HG03558 (cell line): ENCODE results near the gene ODF2.
A peak's percentile ranks its signal among the peaks of the same experiment; 100 is the strongest.
"Not testable (repeated sequence)": the region's sequence is repeated elsewhere in the genome, so short reads cannot be mapped to it uniquely, and the experiment has no call there.

Source experiments
- ATAC-seq: cut with Tn5 transposase; IDR thresholded peaks from one replicate; pipeline ENCODE4 v1.9.1; 2021; ENCODE audit warnings: moderate number of reproducible peaks; ENCODE audit not compliant: unreplicated experiment; ENCODE audit errors: extremely low read depth

The ODF2 gene

DNA sequence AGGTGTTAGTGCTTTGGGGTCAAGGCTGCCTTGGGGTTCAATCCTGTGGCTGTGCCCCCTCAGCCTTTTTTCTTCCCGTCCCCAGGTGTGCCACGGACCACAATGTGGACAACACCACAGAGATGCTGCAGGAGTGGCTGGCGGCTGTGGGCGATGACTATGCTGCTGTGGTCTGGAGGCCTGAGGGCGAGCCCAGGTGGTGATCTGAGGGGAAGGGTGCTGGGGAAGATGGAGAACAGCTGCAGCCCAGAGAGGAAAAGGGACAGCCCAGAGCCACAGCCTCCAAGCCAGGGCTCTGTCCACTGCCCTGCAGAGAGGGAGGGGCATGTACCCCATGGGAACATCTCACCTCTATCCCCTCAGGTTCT, 33.0 kb upstream of the ODF2 start:
- ATAC-seq: no peak

DNA sequence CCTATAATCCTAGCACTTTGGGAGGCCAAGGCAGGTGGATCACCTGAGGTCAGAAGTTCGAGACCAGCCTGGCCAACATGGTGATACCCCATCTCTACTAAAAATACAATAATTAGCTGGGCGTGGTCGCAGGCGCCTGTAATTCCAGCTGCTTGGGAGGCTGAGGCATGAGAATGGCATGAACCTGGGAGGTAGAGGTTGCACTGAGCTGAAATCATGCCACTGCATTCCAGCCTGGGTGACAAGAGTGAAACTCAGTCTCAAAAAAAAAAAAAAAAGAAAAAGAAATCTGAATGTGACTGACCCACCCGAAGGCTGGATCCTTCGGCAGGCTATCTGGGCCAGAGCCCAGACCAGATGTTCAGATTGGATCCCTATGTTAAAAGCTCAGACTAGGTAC, 32.5 kb upstream of the ODF2 start:
- not testable (repeated sequence) for ATAC-seq

DNA sequence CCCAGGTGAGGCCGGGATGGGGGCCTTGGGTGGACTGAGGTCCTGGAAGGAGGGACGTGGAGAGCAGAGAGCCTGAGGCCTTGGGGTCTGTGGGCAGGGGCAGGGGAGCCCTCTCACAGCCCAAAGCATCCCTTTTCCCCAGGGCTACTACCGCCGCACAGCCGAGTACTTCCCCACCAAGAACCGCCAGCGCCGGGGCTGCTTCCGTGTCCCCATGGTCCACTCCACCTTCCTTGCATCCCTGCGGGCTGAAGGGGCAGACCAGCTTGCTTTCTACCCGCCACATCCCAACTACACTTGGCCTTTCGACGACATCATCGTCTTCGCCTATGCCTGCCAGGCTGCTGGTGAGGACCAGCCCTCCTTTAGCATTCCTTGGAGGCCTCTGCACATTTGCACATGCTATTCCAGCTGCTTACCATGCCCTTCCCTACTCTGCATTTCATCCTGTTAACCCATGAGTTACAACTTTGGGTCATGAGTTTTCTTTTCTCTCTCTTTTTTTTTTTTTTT, 31.5 kb upstream of the ODF2 start:
- no peak for ATAC-seq

DNA sequence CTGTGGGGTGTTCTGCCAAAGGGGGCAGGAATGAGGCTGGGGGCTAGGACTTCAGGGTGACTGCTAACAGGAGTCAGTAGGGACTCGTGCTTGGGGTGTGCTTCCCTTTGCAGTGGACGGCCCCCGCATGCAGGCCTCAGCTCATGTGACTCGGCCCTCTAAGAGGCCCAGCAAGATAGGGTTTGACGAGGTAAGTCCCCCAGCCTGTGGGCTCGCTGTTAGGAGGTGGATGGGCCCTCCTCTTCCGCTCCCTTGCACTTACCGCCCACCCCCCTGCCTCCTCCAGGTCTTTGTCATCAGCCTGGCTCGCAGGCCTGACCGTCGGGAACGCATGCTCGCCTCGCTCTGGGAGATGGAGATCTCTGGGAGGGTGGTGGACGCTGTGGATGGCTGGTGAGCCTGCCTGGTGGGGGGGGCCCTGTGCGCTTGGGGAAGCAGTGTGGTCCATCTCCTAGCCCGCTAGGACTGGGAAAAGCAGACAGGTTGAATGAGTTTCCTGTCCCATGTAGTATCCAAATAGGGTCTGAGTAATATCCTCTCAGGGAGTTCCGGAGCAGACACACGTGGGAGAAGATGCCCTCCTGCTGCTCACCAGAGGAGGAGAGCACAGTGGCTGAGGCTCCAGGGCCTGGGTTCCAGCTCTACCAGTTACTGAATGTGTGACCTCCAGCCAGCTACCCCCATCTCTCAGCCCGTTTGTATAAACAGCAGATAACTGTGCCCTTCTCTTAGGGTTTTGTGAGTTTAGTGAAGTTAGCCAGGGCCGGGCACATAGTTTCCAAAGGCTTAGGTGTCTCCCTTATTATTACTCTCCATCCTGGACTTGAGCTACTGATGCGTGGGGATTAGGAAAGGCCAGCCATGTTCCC, 26.9 kb upstream of the ODF2 start:
- ATAC-seq: no peak

DNA sequence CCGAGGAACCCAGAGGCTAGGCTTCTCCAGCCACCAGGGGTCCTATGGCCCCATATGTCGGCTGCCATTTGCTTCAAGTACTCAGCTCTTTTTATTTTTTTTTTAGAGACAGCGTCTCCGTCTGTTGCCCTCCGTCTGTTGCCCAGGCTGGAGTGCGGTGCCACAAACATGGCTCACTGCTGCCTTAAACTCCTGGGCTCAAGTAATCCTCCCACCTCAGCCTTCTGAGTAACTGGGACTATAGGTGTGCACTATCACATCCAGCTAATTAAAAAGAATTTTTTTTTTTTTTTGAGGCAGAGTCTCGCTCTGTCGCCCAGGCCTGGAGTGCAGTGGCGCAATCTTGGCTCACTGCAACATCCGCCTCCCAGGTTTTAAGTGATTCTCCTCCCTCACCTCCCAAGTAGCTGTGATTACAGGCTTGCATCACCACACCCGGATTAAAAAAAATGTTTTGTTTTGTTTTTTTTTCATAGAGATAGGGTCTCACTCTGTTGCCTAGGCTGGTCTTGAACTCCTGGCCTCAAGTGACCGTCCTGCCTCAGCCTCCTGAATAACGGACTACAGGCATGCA, 26.2 kb upstream of the ODF2 start:
- no peak for ATAC-seq

DNA sequence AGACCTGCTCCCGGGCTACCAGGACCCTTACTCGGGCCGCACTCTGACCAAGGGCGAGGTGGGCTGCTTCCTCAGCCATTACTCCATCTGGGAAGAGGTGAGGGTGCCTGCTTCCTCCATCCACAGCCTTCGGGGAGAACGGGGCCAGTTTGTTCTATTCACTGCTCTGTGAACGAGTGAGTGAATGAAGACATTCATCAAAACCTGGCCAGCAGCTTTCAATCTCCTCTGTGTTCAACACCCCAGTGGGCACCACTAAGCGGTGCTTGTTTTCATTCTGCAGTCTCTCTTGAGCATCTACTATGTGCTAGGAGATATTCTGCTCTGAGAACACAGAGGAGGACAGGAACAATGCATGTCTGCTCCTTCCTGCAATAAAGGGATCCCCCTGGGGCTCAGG, 24.6 kb upstream of the ODF2 start:
- ATAC-seq: no peak

DNA sequence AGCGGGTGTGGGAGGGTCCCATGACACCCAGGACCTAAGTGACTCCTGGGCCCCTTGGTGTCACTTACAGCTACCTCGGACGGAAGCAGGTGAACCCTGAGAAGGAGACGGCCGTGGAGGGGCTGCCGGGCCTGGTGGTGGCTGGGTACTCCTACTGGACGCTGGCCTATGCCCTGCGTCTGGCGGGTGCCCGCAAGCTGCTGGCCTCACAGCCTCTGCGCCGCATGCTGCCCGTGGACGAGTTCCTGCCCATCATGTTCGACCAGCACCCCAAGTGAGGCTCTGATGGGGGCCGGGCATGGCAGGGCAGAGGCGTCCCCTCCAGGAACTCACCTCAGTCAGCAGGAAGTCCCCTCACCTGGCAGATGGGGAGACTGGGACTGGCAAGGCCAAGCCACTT, 21.5 kb upstream of the ODF2 start:
- ATAC-seq: no peak

DNA sequence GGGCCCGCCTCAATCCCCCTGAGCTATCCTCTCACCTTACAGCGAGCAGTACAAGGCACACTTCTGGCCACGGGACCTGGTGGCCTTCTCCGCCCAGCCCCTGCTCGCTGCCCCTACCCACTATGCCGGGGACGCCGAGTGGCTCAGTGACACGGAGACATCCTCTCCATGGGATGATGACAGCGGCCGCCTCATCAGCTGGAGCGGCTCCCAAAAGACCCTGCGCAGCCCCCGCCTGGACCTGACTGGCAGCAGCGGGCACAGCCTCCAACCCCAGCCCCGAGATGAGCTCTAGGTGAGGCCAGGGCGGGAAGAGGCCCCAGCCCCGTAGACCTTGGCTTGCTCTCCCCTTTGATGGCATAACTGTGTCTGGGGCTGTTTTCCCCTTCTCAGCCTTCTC, 20.2 kb upstream of the ODF2 start:
- ATAC-seq: no peak

DNA sequence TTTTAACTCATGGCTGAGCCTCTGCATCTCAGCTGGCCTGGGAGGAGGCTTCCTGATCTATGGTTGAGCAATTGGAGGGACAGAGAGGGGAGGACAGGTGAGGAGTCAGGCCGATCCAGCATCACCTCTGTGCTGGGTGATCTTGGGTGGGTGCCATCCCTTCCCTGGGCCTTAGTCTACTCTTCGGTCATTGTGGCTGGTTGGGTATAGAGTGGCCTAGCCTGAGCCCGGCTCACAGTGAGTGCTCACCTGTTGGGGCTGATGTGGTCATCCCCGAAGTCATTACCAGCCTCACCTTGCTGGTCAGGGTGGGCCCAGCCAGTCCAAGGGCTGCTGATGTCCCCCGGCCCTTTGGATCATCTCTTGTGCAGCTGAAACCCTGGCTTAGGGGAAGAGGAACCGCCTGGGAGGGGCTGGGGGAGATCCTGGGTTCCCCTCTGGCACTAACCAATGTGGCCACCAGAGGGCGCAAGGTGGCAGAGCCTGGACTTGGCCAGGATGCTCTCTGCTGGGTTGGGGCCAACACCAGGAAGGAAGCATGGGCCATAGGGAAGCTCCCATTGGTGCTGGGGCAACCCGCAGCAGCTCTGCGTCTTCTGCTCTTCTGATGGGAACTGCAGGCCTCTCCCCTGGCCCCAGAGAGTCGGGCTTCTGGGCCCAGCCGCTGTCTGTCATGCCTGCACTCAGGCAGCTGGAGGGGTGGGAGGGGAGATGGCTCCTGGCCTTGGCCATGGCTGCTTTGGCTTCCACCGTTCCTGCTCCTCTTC, 17.3 kb upstream of the ODF2 start:
- no peak for ATAC-seq

DNA sequence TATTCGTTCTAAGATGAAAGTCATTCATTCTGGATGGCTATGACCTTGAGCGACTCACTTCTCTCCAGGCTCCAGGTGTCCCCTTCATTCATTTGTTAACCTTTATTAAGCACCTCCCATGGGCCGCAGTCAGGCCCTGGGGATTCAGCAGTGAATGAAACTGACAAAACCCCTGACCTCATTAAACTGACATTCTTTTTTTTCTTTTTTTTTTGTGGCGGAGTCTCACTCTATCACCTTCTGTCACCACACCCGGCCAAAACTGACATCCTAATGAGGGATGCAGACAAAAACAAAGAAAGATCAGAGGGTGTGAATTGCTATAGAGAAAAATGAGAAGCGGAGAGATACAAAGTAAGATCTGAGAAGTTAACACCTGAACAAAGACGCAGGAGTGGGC, 16.5 kb upstream of the ODF2 start:
- ATAC-seq: no peak

DNA sequence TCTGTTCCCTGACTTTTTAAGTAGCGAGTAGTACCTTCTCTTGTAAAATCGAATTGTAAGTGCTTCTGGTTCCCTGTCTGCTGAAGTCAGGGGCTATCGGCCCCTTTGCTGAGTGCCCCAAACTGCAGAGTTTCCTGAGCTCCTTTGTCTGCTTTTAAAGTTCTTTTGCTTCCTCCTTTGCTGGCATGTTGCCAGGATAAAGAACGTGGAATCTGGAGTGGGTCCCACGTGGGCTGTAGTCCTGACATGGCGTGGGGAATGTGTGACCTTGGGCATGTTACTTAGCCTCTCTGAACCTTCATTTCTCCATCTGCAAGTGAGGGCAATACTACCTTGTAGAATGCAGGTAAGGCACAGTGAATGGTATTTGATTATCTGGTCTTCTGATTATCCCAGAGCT, 13.7 kb upstream of the ODF2 start:
- ATAC-seq: no peak

DNA sequence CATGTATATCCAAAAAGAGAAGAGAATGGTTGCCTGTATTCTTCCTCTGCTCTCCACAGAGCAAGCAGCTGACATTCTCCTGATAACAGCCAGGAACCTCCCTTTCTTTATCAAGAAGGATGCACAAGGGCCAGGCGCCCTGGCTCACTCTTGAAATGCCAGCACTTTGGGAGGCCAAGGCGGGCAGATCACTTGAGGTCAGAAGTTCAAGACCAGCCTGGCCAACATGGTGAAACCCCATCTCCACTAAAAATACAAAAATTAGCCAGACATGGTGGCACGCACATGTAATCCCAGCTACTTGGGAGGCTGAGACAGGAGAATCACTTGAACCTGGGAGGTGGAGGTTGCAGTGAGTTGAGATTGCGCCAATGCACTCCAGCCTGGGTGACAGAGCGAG, 9.3 kb upstream of the ODF2 start:
- not testable (repeated sequence) for ATAC-seq

DNA sequence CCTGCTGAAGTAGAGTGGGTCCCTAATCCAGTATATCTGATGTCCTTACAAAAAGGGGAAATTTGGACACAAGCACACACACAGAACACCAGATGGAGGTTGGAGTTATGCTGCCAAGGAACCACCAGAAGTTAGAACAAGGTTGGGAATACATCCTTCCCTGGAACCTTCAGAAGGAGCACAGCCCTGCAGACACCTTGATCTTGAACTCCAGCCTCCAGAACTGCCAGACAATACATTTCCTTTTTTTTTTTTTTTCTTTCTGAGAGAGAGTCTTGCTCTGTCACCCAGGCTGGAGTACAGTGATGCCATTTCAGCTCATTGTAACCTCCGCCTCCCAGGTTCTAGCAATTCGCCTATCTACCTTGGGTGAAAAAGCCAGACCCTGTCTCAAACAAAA, 7.1 kb upstream of the ODF2 start:
- ATAC-seq: no peak

DNA sequence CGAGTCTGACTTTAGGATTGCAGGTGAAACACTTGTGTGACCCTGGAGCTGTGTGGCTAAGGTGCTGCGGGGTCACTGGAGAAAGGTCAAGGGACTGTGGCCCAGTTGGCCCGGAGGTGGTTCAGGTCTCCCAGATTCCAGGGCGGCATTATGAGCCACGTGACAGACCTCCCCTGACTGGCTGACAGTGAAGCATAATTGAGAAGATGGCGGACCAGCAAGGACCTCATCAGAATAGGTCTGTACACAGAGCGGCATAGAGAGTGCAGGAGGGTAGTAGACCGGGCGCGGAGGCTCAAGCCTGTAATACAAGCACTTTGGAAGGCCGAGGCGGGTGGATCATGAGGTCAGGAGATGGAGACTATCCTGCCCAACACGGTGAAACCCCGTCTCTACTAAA, 815 bp upstream of the ODF2 start:
- no peak for ATAC-seq

DNA sequence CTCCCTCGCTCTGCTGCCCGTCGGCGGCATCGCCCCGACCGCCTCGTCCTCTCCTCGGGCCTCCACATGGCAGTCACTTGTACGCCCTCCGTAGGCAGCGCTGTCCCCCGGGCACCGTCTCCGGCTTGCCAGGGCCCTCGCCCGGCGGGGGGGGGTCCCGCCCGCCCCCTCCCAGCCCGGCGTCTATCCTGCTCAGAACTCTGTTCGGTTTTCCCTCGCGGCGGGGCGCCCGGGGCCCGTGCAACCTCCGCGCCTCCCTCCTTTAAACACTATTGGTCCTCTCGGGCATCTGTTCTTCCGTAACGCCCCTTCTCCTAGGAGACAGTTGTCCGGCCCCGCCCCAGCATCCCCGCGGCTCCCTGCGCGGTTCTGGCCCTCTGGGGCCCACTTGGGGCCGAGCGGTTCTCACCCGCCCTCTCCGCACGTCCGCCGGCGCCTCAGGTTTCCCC, 831 bp downstream of the ODF2 start:
- ATAC-seq: peak; percentile 28

DNA sequence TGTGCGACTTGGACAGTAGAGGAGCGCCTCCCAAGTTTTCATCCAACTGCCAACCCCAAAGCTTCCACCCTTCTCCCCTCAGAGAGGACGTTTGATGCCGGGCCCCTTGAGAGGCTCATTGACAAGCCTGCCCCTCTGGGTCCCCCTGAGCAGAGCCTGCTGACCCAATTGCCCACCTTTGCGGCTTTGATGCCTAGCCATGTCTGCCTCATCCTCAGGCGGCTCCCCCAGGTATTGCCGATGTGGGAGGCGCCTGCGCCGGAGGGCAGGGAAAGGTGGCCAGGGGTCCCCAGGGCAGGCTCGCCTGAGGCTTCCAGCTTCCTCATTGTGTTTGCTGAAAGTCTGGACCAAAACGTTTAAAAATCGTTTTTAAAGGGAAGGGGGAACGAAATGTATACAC, 1.4 kb downstream of the ODF2 start:
- no peak for ATAC-seq

DNA sequence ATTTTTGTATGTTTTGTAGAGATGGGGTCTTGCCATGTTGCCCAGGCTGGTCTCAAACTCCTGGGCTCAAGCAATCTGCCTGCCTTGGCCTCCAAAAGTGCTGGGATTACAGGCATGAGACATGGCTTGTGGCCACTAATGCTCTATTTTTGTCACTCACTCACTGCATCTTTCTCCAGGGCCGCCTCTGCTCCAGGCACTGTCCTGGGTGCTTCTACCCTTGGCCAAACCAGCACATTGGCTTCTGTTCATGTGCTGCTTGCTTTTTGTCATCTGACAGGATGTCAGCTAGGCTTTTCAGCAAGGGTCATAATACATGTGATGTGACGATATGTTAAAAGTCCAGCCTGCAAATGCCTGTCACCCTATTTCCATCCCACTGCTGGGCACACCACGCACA, 3.2 kb downstream of the ODF2 start:
- ATAC-seq: no peak

DNA sequence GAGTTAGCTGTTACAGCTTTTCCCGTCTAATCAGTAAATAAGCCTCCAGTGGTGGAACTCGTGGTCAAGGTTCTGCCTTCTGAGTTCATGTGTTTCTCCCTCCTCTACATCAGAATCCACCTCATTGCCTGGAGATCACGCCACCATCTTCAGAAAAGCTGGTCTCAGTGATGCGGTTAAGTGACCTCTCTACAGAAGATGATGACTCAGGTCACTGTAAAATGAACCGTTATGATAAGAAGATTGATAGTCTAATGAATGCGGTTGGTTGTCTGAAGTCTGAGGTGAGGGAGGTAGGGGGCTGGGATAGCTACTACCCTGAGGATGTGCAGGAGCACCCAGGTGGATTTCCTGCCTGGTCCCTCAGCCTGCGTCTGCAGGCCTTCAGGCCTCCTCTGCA, 13.3 kb downstream of the ODF2 start:
- no peak for ATAC-seq

DNA sequence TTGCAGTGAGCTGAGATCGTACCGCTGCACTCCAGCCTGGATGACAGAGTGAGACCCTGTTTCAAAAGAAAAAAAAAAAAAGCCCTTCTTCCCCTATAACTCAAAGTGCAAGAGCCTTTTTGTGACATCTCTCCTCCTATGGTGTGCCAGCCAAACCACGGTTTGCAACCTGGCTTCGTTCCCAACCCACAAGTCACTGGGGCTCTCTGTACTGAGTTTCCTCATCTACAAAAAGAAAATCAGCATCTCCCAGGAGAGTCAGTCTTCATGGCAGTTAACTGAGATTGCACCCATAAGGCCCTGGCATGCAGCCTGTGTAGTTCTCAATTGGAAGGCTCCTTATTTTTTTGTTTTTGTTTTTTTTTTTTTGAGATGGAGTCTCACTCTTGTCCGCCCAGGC, 14.8 kb downstream of the ODF2 start:
- no peak for ATAC-seq

DNA sequence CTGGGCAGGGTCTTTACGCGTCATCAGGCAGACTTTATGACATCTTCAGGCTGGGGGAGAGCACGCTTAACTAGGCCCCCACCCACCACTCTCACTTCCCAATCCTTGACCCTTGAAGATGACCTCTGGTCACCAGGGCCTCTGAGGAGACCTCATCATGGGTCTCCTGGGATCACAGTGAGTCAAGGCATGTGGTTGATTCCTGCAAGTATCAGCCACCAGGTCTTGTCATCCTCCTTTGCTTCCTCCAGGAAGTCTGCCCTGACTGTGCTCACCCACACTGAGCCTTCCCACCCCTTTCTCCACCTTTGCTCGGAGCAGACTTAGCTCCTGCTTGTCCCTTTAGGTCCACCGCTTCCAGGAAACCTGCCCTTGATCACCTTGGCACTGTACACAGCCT, 17.3 kb downstream of the ODF2 start:
- no peak for ATAC-seq

DNA sequence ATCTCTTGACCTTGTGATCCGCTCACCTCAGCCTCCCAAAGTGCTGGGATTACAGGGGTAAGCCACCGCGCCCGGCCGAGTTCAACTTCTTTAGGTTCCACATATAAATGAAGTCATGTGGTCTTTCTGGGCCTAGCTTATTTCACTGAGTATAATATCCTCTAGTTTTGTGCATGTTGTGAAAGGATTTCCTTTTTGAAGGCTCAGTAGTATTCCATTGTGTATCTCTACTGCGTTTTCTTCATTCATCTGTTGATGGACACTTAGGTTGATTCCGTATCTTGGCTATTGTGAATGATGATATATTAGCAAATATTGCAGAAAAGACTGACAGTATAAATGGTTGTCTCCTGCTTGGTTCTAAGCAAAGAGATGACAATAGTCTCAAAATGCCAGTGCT, 20.1 kb downstream of the ODF2 start:
- no peak for ATAC-seq
